ENCODE results near the gene CCDC127. TPM values are rescaled to one million over a fixed set of nuclear protein-coding genes. Genes with fewer than 3 reads are reported as not detected.

CCDC127 gene
- total and polyA plus RNA-seq, 2 donors (not counting 3 experiments of a cell fraction or from before 2014, with no cell fraction given), result 3.4 to 6.3 TPM

GRCh38 chr5:192691-192969 lies 25.3 kb downstream of the CCDC127 start:
- intact Hi-C loops (cut with micrococcal nuclease), result no loop called here
- no peak for FAIRE-seq

More at GRCh38 chr5:192691-192969, 25.3 kb downstream of the CCDC127 start:
- H3K9me1 ChIP-seq (replicated peaks; ENCODE audit: control insufficient read depth, extremely low read depth, insufficient read depth, low read length), result no peaks in the 10 kb centered on the region
- POLR2A ChIA-PET, result no interaction called here
- H3K9me3 ChIP-seq (replicated peaks; ENCODE audit: control insufficient read depth, insufficient read depth, low read length), result no peaks in the 10 kb centered on the region
- no peak overlapping the region for H3K27ac ChIP-seq (ENCODE audit: insufficient read depth, low read depth, low read length)
- no peak overlapping the region for H3K4me3 ChIP-seq (replicated peaks in 1 of 3; ENCODE audit: insufficient read depth in 1 of 3, low read depth in 1 of 3, low read length in 3 of 3)
- dilution Hi-C loops (cut with MboI; ENCODE audit: extremely low pct_ligation_motif_present, low sequenced_read_pairs), result no loop called here
- no peak for DNase-seq (ENCODE audit: low read depth, low spot score)
- no peaks in the 10 kb centered on the region for H3K4me1 ChIP-seq (ENCODE audit: control insufficient read depth, extremely low read depth, insufficient read depth, low read length)
- no peak for TF ChIP-seq GATA2 (IDR thresholded peaks at IDR 0.05; ENCODE audit: insufficient read depth, insufficient read length, low read depth, low read length)
- no peak for TF ChIP-seq POLR2A (IDR thresholded peaks at IDR 0.05; ENCODE audit: low read depth, low read length)
- TF ChIP-seq POLR2AphosphoS5 (IDR thresholded peaks at IDR 0.05; ENCODE audit: insufficient read depth, low read depth, low read length), result no peak
- TF ChIP-seq EZH2 (IDR thresholded peaks at IDR 0.05; ENCODE audit: borderline replicate concordance, low read depth, low read length, severe bottlenecking), result no peak
- TF ChIP-seq CTCF (IDR thresholded peaks at IDR 0.05; ENCODE audit: extremely low read depth in 1 of 2, insufficient read depth in 1 of 2, low read depth in 1 of 2, low read length in 2 of 2), result no peak
- TF ChIP-seq MYC (IDR thresholded peaks at IDR 0.05; ENCODE audit: low read depth, low read length), result no peak
- no peak for TF ChIP-seq FOS (IDR thresholded peaks at IDR 0.05; ENCODE audit: borderline replicate concordance, insufficient read depth, low read length)
- no peak for TF ChIP-seq JUN (IDR thresholded peaks at IDR 0.05; ENCODE audit: borderline replicate concordance, insufficient read depth, insufficient read length, low read depth)
- no peak for TF ChIP-seq MAX (IDR thresholded peaks at IDR 0.05; ENCODE audit: insufficient read depth, insufficient read length)
- BruUV-seq (replicated peaks), result no TSS peak
- no peak overlapping the region for H3K9ac ChIP-seq (replicated peaks; ENCODE audit: extremely low read depth, insufficient read depth, low read length)
- no peaks in the 10 kb centered on the region for H4K20me1 ChIP-seq (replicated peaks; ENCODE audit: control insufficient read depth, extremely low read depth, insufficient read depth, low read length)
- CTCF ChIA-PET, result no interaction called here
- H3K4me2 ChIP-seq (ENCODE audit: insufficient read depth, low read length), result no peak overlapping the region
- H3K27me3 ChIP-seq (ENCODE audit: control insufficient read depth in 2 of 2, insufficient read depth in 2 of 2, low read length in 2 of 2), result peaks cover 3 to 8% of the 10 kb centered on the region in 2 experiments
- H2AFZ ChIP-seq (ENCODE audit: low read depth, low read length), result no peak overlapping the region
- no peaks in the 10 kb centered on the region for H3K36me3 ChIP-seq (ENCODE audit: control insufficient read depth in 2 of 2, extremely low read depth in 1 of 2, insufficient read depth in 2 of 2, low read length in 2 of 2)
- no peaks in the 10 kb centered on the region for H3K79me2 ChIP-seq (ENCODE audit: control insufficient read depth, insufficient read depth, low read length)

All from endothelial cell of umbilical vein (primary cell).